ENCODE results near the gene SHB.

DNA sequence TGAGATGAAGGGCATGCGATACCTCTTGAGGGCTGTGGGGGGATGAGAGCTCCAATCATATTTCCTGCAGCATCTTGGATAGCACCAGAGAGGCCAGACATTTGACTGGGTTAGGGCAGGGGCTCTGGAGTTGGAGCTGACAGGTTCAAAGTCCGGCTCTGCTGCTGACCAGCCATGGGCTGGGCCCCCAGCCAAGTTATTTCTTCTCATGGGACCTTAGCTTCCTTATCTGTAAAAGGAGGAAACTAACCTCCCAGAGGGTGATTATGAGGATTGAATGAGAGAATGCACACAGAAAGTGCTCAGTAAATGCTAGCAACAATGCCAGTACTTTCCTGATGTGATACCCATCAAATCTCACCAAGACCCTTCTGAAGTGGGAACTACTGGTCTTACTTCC is 99.9 kb downstream of the SHB start:
- TF ChIP-seq EZH2 (IDR thresholded peaks at IDR 0.05; ENCODE audit: low read length, missing control alignments) = no peak
- TF ChIP-seq, protein P1, sequence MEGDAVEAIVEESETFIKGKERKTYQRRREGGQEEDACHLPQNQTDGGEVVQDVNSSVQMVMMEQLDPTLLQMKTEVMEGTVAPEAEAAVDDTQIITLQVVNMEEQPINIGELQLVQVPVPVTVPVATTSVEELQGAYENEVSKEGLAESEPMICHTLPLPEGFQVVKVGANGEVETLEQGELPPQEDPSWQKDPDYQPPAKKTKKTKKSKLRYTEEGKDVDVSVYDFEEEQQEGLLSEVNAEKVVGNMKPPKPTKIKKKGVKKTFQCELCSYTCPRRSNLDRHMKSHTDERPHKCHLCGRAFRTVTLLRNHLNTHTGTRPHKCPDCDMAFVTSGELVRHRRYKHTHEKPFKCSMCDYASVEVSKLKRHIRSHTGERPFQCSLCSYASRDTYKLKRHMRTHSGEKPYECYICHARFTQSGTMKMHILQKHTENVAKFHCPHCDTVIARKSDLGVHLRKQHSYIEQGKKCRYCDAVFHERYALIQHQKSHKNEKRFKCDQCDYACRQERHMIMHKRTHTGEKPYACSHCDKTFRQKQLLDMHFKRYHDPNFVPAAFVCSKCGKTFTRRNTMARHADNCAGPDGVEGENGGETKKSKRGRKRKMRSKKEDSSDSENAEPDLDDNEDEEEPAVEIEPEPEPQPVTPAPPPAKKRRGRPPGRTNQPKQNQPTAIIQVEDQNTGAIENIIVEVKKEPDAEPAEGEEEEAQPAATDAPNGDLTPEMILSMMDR (conservative IDR thresholded peaks at IDR 0.05 in 1 of 2, IDR thresholded peaks at IDR 0.05 in 1 of 2; ENCODE audit: low read depth in 1 of 2, low read length in 2 of 2) = no peak
